Measurements from ENCODE around the gene BCAP29. TPM values are rescaled to one million over a fixed set of nuclear protein-coding genes. Genes with fewer than 3 reads are reported as not detected.

Gene BCAP29
- total RNA-seq, 1 experiment from 2014 or later: 43.2 TPM

DNA sequence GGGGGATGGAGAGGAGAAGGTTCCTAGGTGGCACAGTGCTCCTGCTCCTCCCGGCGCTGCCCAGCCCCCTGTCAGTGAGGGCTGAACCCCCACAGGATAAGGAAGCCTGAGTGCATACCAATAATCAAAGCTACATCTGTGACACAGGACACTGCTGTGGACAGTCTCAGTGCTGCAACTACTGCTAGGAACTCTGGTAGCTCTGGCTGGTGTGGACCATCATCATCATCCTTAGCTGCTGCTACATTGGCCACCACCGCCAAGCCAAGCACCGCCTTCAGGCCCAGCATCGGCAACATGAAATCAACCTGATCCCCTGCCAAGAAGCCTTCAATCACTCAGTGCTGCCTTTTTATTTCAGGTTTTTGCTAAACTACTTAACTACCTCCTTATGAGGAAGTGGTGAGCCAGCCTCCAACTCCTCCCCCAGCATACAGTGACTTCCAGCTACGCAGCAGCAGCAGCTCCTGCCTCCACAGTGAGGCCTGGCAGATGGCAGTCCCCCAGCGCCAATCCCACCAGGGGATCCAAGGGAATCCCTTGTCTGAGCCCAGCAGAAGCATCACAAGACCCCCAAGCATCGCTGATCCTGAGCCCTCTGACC is 48.5 kb downstream of the BCAP29 start:
- POLR2A ChIA-PET: no interaction called here
- no peak overlapping the region for H3K4me2 ChIP-seq (ENCODE audit: low read length)
- no peaks in the 10 kb centered on the region for H3K9me2 ChIP-seq (ENCODE audit: insufficient read depth)
- no peaks in the 10 kb centered on the region for H3K4me1 ChIP-seq (ENCODE audit: control insufficient read depth in 1 of 2, insufficient read depth in 2 of 2, low read length in 2 of 2)
- no peaks in the 10 kb centered on the region for H3K27me3 ChIP-seq (ENCODE audit: insufficient read depth, low read length)
- no peak for TF ChIP-seq JUND (IDR thresholded peaks at IDR 0.05)
- no TSS peak for BruUV-seq (replicated peaks)
- H3K79me2 ChIP-seq (ENCODE audit: insufficient read depth, low read length): no peaks in the 10 kb centered on the region
- CTCF ChIA-PET: no interaction called here
- H3K36me3 ChIP-seq (ENCODE audit: control insufficient read depth in 1 of 2, insufficient read depth in 2 of 2, low read length in 2 of 2): no peaks in the 10 kb centered on the region
- DNase-seq (ENCODE audit: low read depth, low spot score): no peak
- intact Hi-C loops (cut with micrococcal nuclease): no loop called here
- H2AFZ ChIP-seq (ENCODE audit: low read depth, low read length, poor library complexity, severe bottlenecking): no peak overlapping the region
- H3K4me3 ChIP-seq (replicated peaks in 1 of 2; ENCODE audit: low read depth in 1 of 2, low read length in 2 of 2): no peak overlapping the region
- no peaks in the 10 kb centered on the region for H3K9me3 ChIP-seq (ENCODE audit: control insufficient read depth in 1 of 2, insufficient read depth in 1 of 2, low read depth in 1 of 2, low read length in 2 of 2)
- RAD21 ChIA-PET (ENCODE audit: low non-redundant PET in 1 of 2, low total read pairs in 2 of 2, uncharacterized antibody in 2 of 2, unreplicated experiment in 2 of 2): no interaction called here
- no peak for ATAC-seq
- H3K9ac ChIP-seq (ENCODE audit: low read length): no peak overlapping the region
- no peak overlapping the region for H3K27ac ChIP-seq (ENCODE audit: low read depth, low read length)
- H4K20me1 ChIP-seq (ENCODE audit: insufficient read depth): no peaks in the 10 kb centered on the region

DNA sequence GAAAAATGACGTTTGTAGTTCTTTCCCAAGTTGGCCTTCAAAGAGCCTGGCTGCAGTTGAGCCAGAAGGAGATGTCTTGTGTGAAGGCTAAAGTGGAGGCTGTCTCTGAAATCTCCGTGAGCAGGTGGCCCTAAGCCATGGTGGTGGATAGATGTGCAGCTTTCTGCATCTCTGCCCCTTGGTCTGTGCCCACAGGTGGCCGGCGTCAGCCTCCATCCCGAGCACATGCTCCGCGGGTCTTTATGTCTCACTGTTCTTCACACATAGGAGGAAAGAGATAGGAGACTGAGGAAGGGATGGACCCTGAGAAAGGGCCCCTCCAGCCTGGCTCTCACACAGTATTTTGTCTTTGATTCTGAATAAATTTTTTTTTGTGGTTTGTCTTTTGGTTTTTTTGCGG is 50.3 kb downstream of the BCAP29 start:
- CTCF ChIA-PET: no interaction called here
- no peaks in the 10 kb centered on the region for H3K4me1 ChIP-seq (ENCODE audit: control insufficient read depth in 1 of 2, insufficient read depth in 2 of 2, low read length in 2 of 2)

More for the DNA sequence above, 50.3 kb downstream of the BCAP29 start:
- Histone ChIP-seq H3K4me2 (ENCODE audit: low read length) (no peak overlapping the region), H3K36me3 (ENCODE audit: control insufficient read depth in 1 of 2, insufficient read depth in 2 of 2, low read length in 2 of 2) (no peaks in the 10 kb centered on the region), H4K20me1 (ENCODE audit: insufficient read depth) (no peaks in the 10 kb centered on the region), H3K9me3 (ENCODE audit: control insufficient read depth in 1 of 2, insufficient read depth in 1 of 2, low read depth in 1 of 2, low read length in 2 of 2) (no peaks in the 10 kb centered on the region), H3K9ac (ENCODE audit: low read length) (no peak overlapping the region), H3K27ac (ENCODE audit: low read depth, low read length) (no peak overlapping the region), H3K4me3 (replicated peaks in 1 of 2; ENCODE audit: low read depth in 1 of 2, low read length in 2 of 2) (no peak overlapping the region), H3K27me3 (ENCODE audit: insufficient read depth, low read length) (no peaks in the 10 kb centered on the region), H2AFZ (ENCODE audit: low read depth, low read length, poor library complexity, severe bottlenecking) (no peak overlapping the region), H3K9me2 (ENCODE audit: insufficient read depth) (no peaks in the 10 kb centered on the region), H3K79me2 (ENCODE audit: insufficient read depth, low read length) (no peaks in the 10 kb centered on the region)
- ChIA-PET RAD21 (ENCODE audit: low non-redundant PET in 1 of 2, low total read pairs in 2 of 2, uncharacterized antibody in 2 of 2, unreplicated experiment in 2 of 2) (no interaction called here), POLR2A (no interaction called here)
- intact Hi-C loops (cut with micrococcal nuclease): no loop called here
- no TSS peak for BruUV-seq (replicated peaks)
- TF ChIP-seq EZH2 (IDR thresholded peaks at IDR 0.05): no peak
- TF ChIP-seq, protein P1, sequence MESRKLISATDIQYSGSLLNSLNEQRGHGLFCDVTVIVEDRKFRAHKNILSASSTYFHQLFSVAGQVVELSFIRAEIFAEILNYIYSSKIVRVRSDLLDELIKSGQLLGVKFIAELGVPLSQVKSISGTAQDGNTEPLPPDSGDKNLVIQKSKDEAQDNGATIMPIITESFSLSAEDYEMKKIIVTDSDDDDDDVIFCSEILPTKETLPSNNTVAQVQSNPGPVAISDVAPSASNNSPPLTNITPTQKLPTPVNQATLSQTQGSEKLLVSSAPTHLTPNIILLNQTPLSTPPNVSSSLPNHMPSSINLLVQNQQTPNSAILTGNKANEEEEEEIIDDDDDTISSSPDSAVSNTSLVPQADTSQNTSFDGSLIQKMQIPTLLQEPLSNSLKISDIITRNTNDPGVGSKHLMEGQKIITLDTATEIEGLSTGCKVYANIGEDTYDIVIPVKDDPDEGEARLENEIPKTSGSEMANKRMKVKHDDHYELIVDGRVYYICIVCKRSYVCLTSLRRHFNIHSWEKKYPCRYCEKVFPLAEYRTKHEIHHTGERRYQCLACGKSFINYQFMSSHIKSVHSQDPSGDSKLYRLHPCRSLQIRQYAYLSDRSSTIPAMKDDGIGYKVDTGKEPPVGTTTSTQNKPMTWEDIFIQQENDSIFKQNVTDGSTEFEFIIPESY (IDR thresholded peaks at IDR 0.05; ENCODE audit: extremely low read depth, insufficient replicate concordance, low read length): no peak
- TF ChIP-seq, protein P2, sequence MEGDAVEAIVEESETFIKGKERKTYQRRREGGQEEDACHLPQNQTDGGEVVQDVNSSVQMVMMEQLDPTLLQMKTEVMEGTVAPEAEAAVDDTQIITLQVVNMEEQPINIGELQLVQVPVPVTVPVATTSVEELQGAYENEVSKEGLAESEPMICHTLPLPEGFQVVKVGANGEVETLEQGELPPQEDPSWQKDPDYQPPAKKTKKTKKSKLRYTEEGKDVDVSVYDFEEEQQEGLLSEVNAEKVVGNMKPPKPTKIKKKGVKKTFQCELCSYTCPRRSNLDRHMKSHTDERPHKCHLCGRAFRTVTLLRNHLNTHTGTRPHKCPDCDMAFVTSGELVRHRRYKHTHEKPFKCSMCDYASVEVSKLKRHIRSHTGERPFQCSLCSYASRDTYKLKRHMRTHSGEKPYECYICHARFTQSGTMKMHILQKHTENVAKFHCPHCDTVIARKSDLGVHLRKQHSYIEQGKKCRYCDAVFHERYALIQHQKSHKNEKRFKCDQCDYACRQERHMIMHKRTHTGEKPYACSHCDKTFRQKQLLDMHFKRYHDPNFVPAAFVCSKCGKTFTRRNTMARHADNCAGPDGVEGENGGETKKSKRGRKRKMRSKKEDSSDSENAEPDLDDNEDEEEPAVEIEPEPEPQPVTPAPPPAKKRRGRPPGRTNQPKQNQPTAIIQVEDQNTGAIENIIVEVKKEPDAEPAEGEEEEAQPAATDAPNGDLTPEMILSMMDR (IDR thresholded peaks at IDR 0.05 in 2 of 3, conservative IDR thresholded peaks at IDR 0.05 in 1 of 3; ENCODE audit: borderline replicate concordance in 1 of 3, insufficient read depth in 1 of 3, low read depth in 2 of 3, low read length in 2 of 3): no peak
- no peak for TF ChIP-seq POLR2AphosphoS5 (IDR thresholded peaks at IDR 0.05; ENCODE audit: low read depth, low read length)
- TF ChIP-seq SP1 (IDR thresholded peaks at IDR 0.05; ENCODE audit: low read depth): no peak
- TF ChIP-seq ZFX (IDR thresholded peaks at IDR 0.05): no peak
- no peak for TF ChIP-seq YY1 (IDR thresholded peaks at IDR 0.05; ENCODE audit: extremely low read depth, insufficient replicate concordance, low read depth, low read length)
- no peak for TF ChIP-seq EZH2phosphoT487 (IDR thresholded peaks at IDR 0.05; ENCODE audit: borderline replicate concordance)
- no peak for TF ChIP-seq EGR1 (IDR thresholded peaks at IDR 0.05; ENCODE audit: low read depth)
- ATAC-seq (no peak), DNase-seq (ENCODE audit: low read depth, low spot score) (no peak)
